ENCODE measurements around the gene SORT1. TPM values are rescaled to one million over a fixed set of nuclear protein-coding genes. Genes with fewer than 3 reads are reported as not detected.
"Not testable (repeated sequence)": the region's sequence is repeated elsewhere in the genome, so short reads cannot be mapped to it uniquely, and the experiment has no call there.

SORT1 gene
- polyA plus RNA-seq, 2 donors, result 25.3 to 34.9 TPM

GRCh38 chr1:109307274-109308021 is 90.3 kb downstream of the SORT1 start:
- WGBS, 2 donors, result 56 to 62% methylated on average over 14 of the region's 14 CpGs
- H3K27me3 ChIP-seq (ENCODE audit: control insufficient read depth in 1 of 2, insufficient read depth in 2 of 2, low read length in 2 of 2), result no peaks in the 10 kb centered on the region
- peak overlapping the region in 1 of 2 donors; percentile 27 for H3K27ac ChIP-seq (ENCODE audit: low read depth in 2 of 2, low read length in 1 of 2)
- peaks cover 0 to 2% of the 10 kb centered on the region in 2 donors for H3K36me3 ChIP-seq (ENCODE audit: control insufficient read depth in 2 of 2, insufficient read depth in 2 of 2, low read length in 1 of 2)
- no peak overlapping the region for H3K4me3 ChIP-seq (ENCODE audit: low read depth in 1 of 2, low read length in 2 of 2)
- H3K9me3 ChIP-seq (ENCODE audit: control insufficient read depth in 2 of 2, insufficient read depth in 1 of 2, low read depth in 1 of 2, low read length in 1 of 2), result no peaks in the 10 kb centered on the region
- H3K4me1 ChIP-seq (ENCODE audit: control insufficient read depth in 2 of 2, insufficient read depth in 2 of 2, low read length in 1 of 2), result no peaks in the 10 kb centered on the region

- Histone ChIP-seq H3K4me1 (ENCODE audit: control insufficient read depth in 2 of 2, insufficient read depth in 2 of 2, low read length in 1 of 2) (no peaks in the 10 kb centered on the region), H3K36me3 (ENCODE audit: control insufficient read depth in 2 of 2, insufficient read depth in 2 of 2, low read length in 1 of 2) (peaks cover 0 to 2% of the 10 kb centered on the region in 2 donors), H3K4me3 (ENCODE audit: low read depth in 1 of 2, low read length in 2 of 2) (no peak within 1 kb of the TSS), H3K27ac (ENCODE audit: low read depth in 2 of 2, low read length in 1 of 2) (peak within 1 kb of the TSS; percentile 16 to 27), H3K27me3 (ENCODE audit: control insufficient read depth in 1 of 2, insufficient read depth in 2 of 2, low read length in 2 of 2) (no peaks in the 10 kb centered on the region), H3K9me3 (ENCODE audit: control insufficient read depth in 2 of 2, insufficient read depth in 1 of 2, low read depth in 1 of 2, low read length in 1 of 2) (no peaks in the 10 kb centered on the region)
- 66 to 74% methylated on average over 7 of the region's 7 CpGs for WGBS, 2 donors
These were observed 90.9 kb downstream of the SORT1 start, which contains the start of gene MYBPHL for GRCh38 chr1:109306832-109307273. MYBPHL (minus strand) TSS chr1:109307011; CDS start chr1:109306991, 20 bp downstream.

GRCh38 chr1:109305991-109306390 is 91.7 kb downstream of the SORT1 start:
- 58 to 64% methylated on average over 10 of the region's 10 CpGs for WGBS, 2 donors
- H3K27me3 ChIP-seq (ENCODE audit: control insufficient read depth in 1 of 2, insufficient read depth in 2 of 2, low read length in 2 of 2); H3K9me3 ChIP-seq (ENCODE audit: control insufficient read depth in 2 of 2, insufficient read depth in 1 of 2, low read depth in 1 of 2, low read length in 1 of 2); H3K4me3 ChIP-seq (ENCODE audit: low read depth in 1 of 2, low read length in 2 of 2); H3K36me3 ChIP-seq (ENCODE audit: control insufficient read depth in 2 of 2, insufficient read depth in 2 of 2, low read length in 1 of 2); H3K4me1 ChIP-seq (ENCODE audit: control insufficient read depth in 2 of 2, insufficient read depth in 2 of 2, low read length in 1 of 2): not testable (repeated sequence)
- H3K27ac ChIP-seq (ENCODE audit: low read depth in 2 of 2, low read length in 1 of 2), result peak overlapping the region in 1 of 2 donors; percentile 16

GRCh38 chr1:109304226-109304920 is 93.3 kb downstream of the SORT1 start:
- 55 to 69% methylated on average over 8 of the region's 8 CpGs for whole genome bisulfite sequencing, 2 donors
- H3K4me1 ChIP-seq (ENCODE audit: control insufficient read depth in 2 of 2, insufficient read depth in 2 of 2, low read length in 1 of 2), result peaks cover 0 to 3% of the 10 kb centered on the region in 2 donors
- H3K27ac ChIP-seq (ENCODE audit: low read depth in 2 of 2, low read length in 1 of 2), result peak overlapping the region in 1 of 2 donors; percentile 15
- no peak overlapping the region for H3K4me3 ChIP-seq (ENCODE audit: low read depth in 1 of 2, low read length in 2 of 2)
- no peaks in the 10 kb centered on the region for H3K27me3 ChIP-seq (ENCODE audit: control insufficient read depth in 1 of 2, insufficient read depth in 2 of 2, low read length in 2 of 2)
- no peaks in the 10 kb centered on the region for H3K36me3 ChIP-seq (ENCODE audit: control insufficient read depth in 2 of 2, insufficient read depth in 2 of 2, low read length in 1 of 2)
- H3K9me3 ChIP-seq (ENCODE audit: control insufficient read depth in 2 of 2, insufficient read depth in 1 of 2, low read depth in 1 of 2, low read length in 1 of 2), result no peaks in the 10 kb centered on the region

- Histone ChIP-seq H3K4me1 (ENCODE audit: control insufficient read depth in 2 of 2, insufficient read depth in 2 of 2, low read length in 1 of 2) (peaks cover 0 to 6% of the 10 kb centered on the region in 2 donors), H3K36me3 (ENCODE audit: control insufficient read depth in 2 of 2, insufficient read depth in 2 of 2, low read length in 1 of 2) (no peaks in the 10 kb centered on the region), H3K9me3 (ENCODE audit: control insufficient read depth in 2 of 2, insufficient read depth in 1 of 2, low read depth in 1 of 2, low read length in 1 of 2) (no peaks in the 10 kb centered on the region), H3K4me3 (ENCODE audit: low read depth in 1 of 2, low read length in 2 of 2) (no peak overlapping the region), H3K27me3 (ENCODE audit: control insufficient read depth in 1 of 2, insufficient read depth in 2 of 2, low read length in 2 of 2) (no peaks in the 10 kb centered on the region), H3K27ac (ENCODE audit: low read depth in 2 of 2, low read length in 1 of 2) (no peak overlapping the region)
- WGBS, 2 donors, result 81 to 84% methylated on average over 5 of the region's 5 CpGs
These were observed 95.8 kb downstream of the SORT1 start for GRCh38 chr1:109301874-109302273.

GRCh38 chr1:109300650-109301151 is 97.0 kb downstream of the SORT1 start:
- Histone ChIP-seq H3K27me3 (ENCODE audit: control insufficient read depth in 1 of 2, insufficient read depth in 2 of 2, low read length in 2 of 2) (no peaks in the 10 kb centered on the region), H3K9me3 (ENCODE audit: control insufficient read depth in 2 of 2, insufficient read depth in 1 of 2, low read depth in 1 of 2, low read length in 1 of 2) (no peaks in the 10 kb centered on the region), H3K4me3 (ENCODE audit: low read depth in 1 of 2, low read length in 2 of 2) (no peak overlapping the region), H3K4me1 (ENCODE audit: control insufficient read depth in 2 of 2, insufficient read depth in 2 of 2, low read length in 1 of 2) (peaks cover 0 to 9% of the 10 kb centered on the region in 2 donors), H3K27ac (ENCODE audit: low read depth in 2 of 2, low read length in 1 of 2) (no peak overlapping the region), H3K36me3 (ENCODE audit: control insufficient read depth in 2 of 2, insufficient read depth in 2 of 2, low read length in 1 of 2) (no peaks in the 10 kb centered on the region)
- WGBS, 2 donors, result 85 to 86% methylated on average over 16 of the region's 16 CpGs

GRCh38 chr1:109299558-109300343 is 98.0 kb downstream of the SORT1 start:
- H3K4me1 ChIP-seq (ENCODE audit: control insufficient read depth in 2 of 2, insufficient read depth in 2 of 2, low read length in 1 of 2), result peaks cover 0 to 9% of the 10 kb centered on the region in 2 donors
- H3K27me3 ChIP-seq (ENCODE audit: control insufficient read depth in 1 of 2, insufficient read depth in 2 of 2, low read length in 2 of 2), result no peaks in the 10 kb centered on the region
- H3K27ac ChIP-seq (ENCODE audit: low read depth in 2 of 2, low read length in 1 of 2), result peak overlapping the region in 1 of 2 donors; percentile 34
- no peaks in the 10 kb centered on the region for H3K36me3 ChIP-seq (ENCODE audit: control insufficient read depth in 2 of 2, insufficient read depth in 2 of 2, low read length in 1 of 2)
- no peaks in the 10 kb centered on the region for H3K9me3 ChIP-seq (ENCODE audit: control insufficient read depth in 2 of 2, insufficient read depth in 1 of 2, low read depth in 1 of 2, low read length in 1 of 2)
- H3K4me3 ChIP-seq (ENCODE audit: low read depth in 1 of 2, low read length in 2 of 2), result no peak overlapping the region
- WGBS, 2 donors, result 73 to 78% methylated on average over 20 of the region's 20 CpGs

GRCh38 chr1:109298666-109299557 is 98.8 kb downstream of the SORT1 start:
- Histone ChIP-seq H3K4me1 (ENCODE audit: control insufficient read depth in 2 of 2, insufficient read depth in 2 of 2, low read length in 1 of 2) (peaks cover 0 to 9% of the 10 kb centered on the region in 2 donors), H3K36me3 (ENCODE audit: control insufficient read depth in 2 of 2, insufficient read depth in 2 of 2, low read length in 1 of 2) (no peaks in the 10 kb centered on the region), H3K27me3 (ENCODE audit: control insufficient read depth in 1 of 2, insufficient read depth in 2 of 2, low read length in 2 of 2) (no peaks in the 10 kb centered on the region), H3K27ac (ENCODE audit: low read depth in 2 of 2, low read length in 1 of 2) (no peak overlapping the region), H3K9me3 (ENCODE audit: control insufficient read depth in 2 of 2, insufficient read depth in 1 of 2, low read depth in 1 of 2, low read length in 1 of 2) (no peaks in the 10 kb centered on the region), H3K4me3 (ENCODE audit: low read depth in 1 of 2, low read length in 2 of 2) (no peak overlapping the region)
- 49 to 54% methylated on average over 11 of the region's 11 CpGs for WGBS, 2 donors
